GM23338 (cell line): ENCODE measurements around the gene CDYL. TPM values are rescaled to one million over a fixed set of nuclear protein-coding genes. Genes with fewer than 3 reads are reported as not detected.

Experiments used
- ATAC-seq: fragments of 200-7000 bp; cut with Tn5 transposase; 3 replicates; pipeline ENCODE4 v1.9.1; 2020
- DNase-seq: peaks from one replicate; pipeline ENCODE4 v3.0.0-alpha.2; 2015; ENCODE audit warnings: low spot score
- H2AFZ ChIP-seq: fragments of 200-600 bp; sonication (generic); 2 replicates; pipeline ENCODE4 v1.8.0; 2016; ENCODE audit warnings: antibody characterized with exemption, mild to moderate bottlenecking, moderate library complexity
- H3F3A ChIP-seq: fragments of 200-600 bp; sonication (generic); replicated peaks from 2 replicates; pipeline ENCODE4 v1.8.0; 2017; ENCODE audit warnings: antibody characterized with exemption, mixed run types, low read depth
- H3K27ac ChIP-seq: fragments of 200-600 bp; sonication (generic); 2 replicates; pipeline ENCODE4 v1.6.1; 2016; ENCODE audit warnings: low read depth
- H3K27me3 ChIP-seq: fragments of 200-600 bp; sonication (generic); 2 replicates; pipeline ENCODE4 v1.8.0; 2016; ENCODE audit warnings: mild to moderate bottlenecking, mixed run types, moderate library complexity; ENCODE audit not compliant: insufficient read depth
- H3K36me3 ChIP-seq: fragments of 200-600 bp; sonication (generic); 2 replicates; pipeline ENCODE4 v1.8.0; 2016; ENCODE audit warnings: mild to moderate bottlenecking; ENCODE audit not compliant: insufficient read depth
- H3K4me1 ChIP-seq: fragments of 200-600 bp; sonication (generic); 2 replicates; pipeline ENCODE4 v1.8.0; 2016; ENCODE audit warnings: mild to moderate bottlenecking, moderate library complexity; ENCODE audit not compliant: insufficient read depth
- H3K4me2 ChIP-seq: fragments of 200-600 bp; sonication (generic); 2 replicates; pipeline ENCODE4 v1.7.1; 2017; ENCODE audit warnings: mixed run types
- H3K4me3 ChIP-seq: fragments of 200-600 bp; sonication (generic); 2 replicates; pipeline ENCODE4 v1.6.1; 2016; ENCODE audit warnings: mixed run types
- H3K79me2 ChIP-seq: fragments of 200-600 bp; sonication (generic); replicated peaks from 2 replicates; pipeline ENCODE4 v1.8.0; 2017; ENCODE audit warnings: mild to moderate bottlenecking; ENCODE audit not compliant: insufficient read depth
- H3K9me2 ChIP-seq: fragments of 200-600 bp; sonication (generic); 2 replicates; pipeline ENCODE4 v1.8.0; 2017; ENCODE audit not compliant: insufficient read depth
- H4K20me1 ChIP-seq: fragments of 200-600 bp; sonication (generic); replicated peaks from 2 replicates; pipeline ENCODE4 v1.8.0; 2017; ENCODE audit warnings: mild to moderate bottlenecking; ENCODE audit not compliant: insufficient read depth
- H3K27ac Mint-ChIP-seq: 2 replicates; pipeline ENCODE4 v1.8.0; 2020; ENCODE audit warnings: inconsistent platforms, mild to moderate bottlenecking, moderate library complexity, mixed read lengths
- H3K27me3 Mint-ChIP-seq: 3 replicates; pipeline ENCODE4 v1.8.0; 2022; ENCODE audit warnings: low read depth, mild to moderate bottlenecking, moderate library complexity, mixed read lengths, inconsistent platforms; ENCODE audit not compliant: insufficient read depth, poor library complexity
- H3K36me3 Mint-ChIP-seq: 3 replicates; pipeline ENCODE4 v1.8.0; 2021; ENCODE audit warnings: low read depth, mild to moderate bottlenecking, inconsistent platforms, moderate library complexity, mixed read lengths
- H3K4me1 Mint-ChIP-seq: 3 replicates; pipeline ENCODE4 v1.8.0; 2020; ENCODE audit warnings: mild to moderate bottlenecking, inconsistent platforms, mixed read lengths
- H3K4me3 Mint-ChIP-seq: 3 replicates; pipeline ENCODE4 v1.8.0; 2021; ENCODE audit warnings: moderate library complexity, mild to moderate bottlenecking, inconsistent platforms, mixed read lengths
- H3K9me3 Mint-ChIP-seq: 3 replicates; pipeline ENCODE4 v1.8.0; 2020; ENCODE audit warnings: moderate library complexity, mild to moderate bottlenecking, inconsistent platforms, mixed read lengths
- CREB1 ChIP-seq: fragments of 250-450 bp; sonication (Bioruptor Pico); IDR thresholded peaks from 2 replicates; pipeline ENCODE4 v1.5.0; 2020; ENCODE audit warnings: low read depth, mild to moderate bottlenecking, moderate library complexity
- ETS1 ChIP-seq: IDR thresholded peaks from 2 replicates; pipeline ENCODE4 v1.6.1; 2016; ENCODE audit warnings: antibody characterized with exemption
- JUNB ChIP-seq: IDR thresholded peaks from one replicate; pipeline ENCODE4 v1.6.1; 2016; ENCODE audit warnings: antibody characterized with exemption; ENCODE audit not compliant: unreplicated experiment
- POLR2AphosphoS5 ChIP-seq: IDR thresholded peaks from 2 replicates; pipeline ENCODE4 v1.6.1; 2016; ENCODE audit warnings: antibody characterized with exemption, low read depth
- STAT1 ChIP-seq: IDR thresholded peaks from one replicate; pipeline ENCODE4 v1.6.1; 2016; ENCODE audit warnings: antibody characterized with exemption; ENCODE audit not compliant: unreplicated experiment
- ZNF331 ChIP-seq: fragments of 250-450 bp; sonication (Bioruptor Pico); IDR thresholded peaks from 2 replicates; pipeline ENCODE4 v1.5.0; 2020; ENCODE audit warnings: low read depth, mild to moderate bottlenecking, moderate library complexity
- ZNF462 ChIP-seq: fragments of 250-450 bp; sonication (Bioruptor Pico); IDR thresholded peaks from 2 replicates; pipeline ENCODE4 v1.5.0; 2020; ENCODE audit warnings: mild to moderate bottlenecking, moderate library complexity
- polyA plus RNA-seq: library from polyadenylated mRNA; unstranded; fragments of >200 nt; fragmentation: Nextera tagmentation; extraction: Ambion mirVana; gene quantifications from 2 replicates; pipeline ENCODE4 v1.2.1, GENCODE V29; 2016
- total RNA-seq: library from RNA; depleted of rRNA; stranded (reverse); fragments of >200 nt; shearing (Covaris generic); gene quantifications from 2 replicates; pipeline ENCODE4 v1.2.3, GENCODE V29; 2014
- TF ChIP-seq, protein P1 (sequence below): IDR thresholded peaks from one replicate; pipeline ENCODE4 v1.6.1; 2018; ENCODE audit warnings: antibody characterized with exemption; ENCODE audit not compliant: unreplicated experiment
- TF ChIP-seq, protein P2 (sequence below), 2 experiments: fragments of 200-600 bp in 1 of 2; sonication (generic) in 1 of 2; conservative IDR thresholded peaks; 2 replicates each; pipeline versions ENCODE4 v1.5.1 to v1.6.1; 2016 to 2017; ENCODE audit warnings: antibody characterized with exemption in 2 of 2, low read depth in 2 of 2, mild to moderate bottlenecking in 2 of 2, moderate library complexity in 1 of 2

The CDYL gene
- total and polyA plus RNA-seq, 2 experiments from 2014 or later: 67.2 to 128 TPM

DNA sequence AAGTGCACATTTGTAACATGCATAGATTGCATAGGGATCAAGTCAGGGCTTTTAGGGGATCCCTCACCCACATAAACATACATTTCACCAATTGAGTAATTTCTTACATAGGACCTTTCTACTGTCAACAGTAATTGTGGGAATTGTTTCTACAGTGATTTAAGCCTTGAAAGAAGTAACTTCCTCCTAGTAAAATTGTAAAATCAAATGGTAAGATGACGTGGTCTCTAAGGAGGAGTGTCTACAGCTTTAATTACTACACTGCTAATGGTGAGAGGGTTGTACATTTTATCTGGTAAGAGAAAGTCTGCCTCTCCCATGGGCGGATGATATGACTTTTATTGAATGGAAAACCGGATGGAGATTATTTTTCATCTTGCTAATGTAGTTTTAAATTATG is 129.6 kb downstream of the CDYL start:
- Histone ChIP-seq H3K4me1 (peaks cover 34% of the 10 kb centered on the region), H3K9me2 (no peaks in the 10 kb centered on the region), H2AFZ (no peak overlapping the region), H3K27me3 (no peaks in the 10 kb centered on the region), H3K4me2 (no peak overlapping the region), H3K27ac (no peak overlapping the region), H3K4me3 (no peak overlapping the region), H3K36me3 (no peaks in the 10 kb centered on the region), H3F3A (no peaks in the 10 kb centered on the region), H3K79me2 (peaks cover 99% of the 10 kb centered on the region), H4K20me1 (peaks cover 70% of the 10 kb centered on the region)
- Mint-ChIP-seq H3K9me3 (no peaks in the 10 kb centered on the region; the same call in 2 of the 3 replicates), H3K27me3 (peaks cover 13% of the 10 kb centered on the region), H3K27ac (no peak overlapping the region), H3K36me3 (peaks cover 24% of the 10 kb centered on the region), H3K4me3 (no peak overlapping the region), H3K4me1 (peaks cover 68% of the 10 kb centered on the region)
- DNase-seq: no peak
- TF ChIP-seq POLR2AphosphoS5: no peak
- no peak for TF ChIP-seq JUNB
- no peak for TF ChIP-seq ETS1
- no peak for TF ChIP-seq ZNF462 (CRISPR knock-in tag)
- TF ChIP-seq, protein P1, sequence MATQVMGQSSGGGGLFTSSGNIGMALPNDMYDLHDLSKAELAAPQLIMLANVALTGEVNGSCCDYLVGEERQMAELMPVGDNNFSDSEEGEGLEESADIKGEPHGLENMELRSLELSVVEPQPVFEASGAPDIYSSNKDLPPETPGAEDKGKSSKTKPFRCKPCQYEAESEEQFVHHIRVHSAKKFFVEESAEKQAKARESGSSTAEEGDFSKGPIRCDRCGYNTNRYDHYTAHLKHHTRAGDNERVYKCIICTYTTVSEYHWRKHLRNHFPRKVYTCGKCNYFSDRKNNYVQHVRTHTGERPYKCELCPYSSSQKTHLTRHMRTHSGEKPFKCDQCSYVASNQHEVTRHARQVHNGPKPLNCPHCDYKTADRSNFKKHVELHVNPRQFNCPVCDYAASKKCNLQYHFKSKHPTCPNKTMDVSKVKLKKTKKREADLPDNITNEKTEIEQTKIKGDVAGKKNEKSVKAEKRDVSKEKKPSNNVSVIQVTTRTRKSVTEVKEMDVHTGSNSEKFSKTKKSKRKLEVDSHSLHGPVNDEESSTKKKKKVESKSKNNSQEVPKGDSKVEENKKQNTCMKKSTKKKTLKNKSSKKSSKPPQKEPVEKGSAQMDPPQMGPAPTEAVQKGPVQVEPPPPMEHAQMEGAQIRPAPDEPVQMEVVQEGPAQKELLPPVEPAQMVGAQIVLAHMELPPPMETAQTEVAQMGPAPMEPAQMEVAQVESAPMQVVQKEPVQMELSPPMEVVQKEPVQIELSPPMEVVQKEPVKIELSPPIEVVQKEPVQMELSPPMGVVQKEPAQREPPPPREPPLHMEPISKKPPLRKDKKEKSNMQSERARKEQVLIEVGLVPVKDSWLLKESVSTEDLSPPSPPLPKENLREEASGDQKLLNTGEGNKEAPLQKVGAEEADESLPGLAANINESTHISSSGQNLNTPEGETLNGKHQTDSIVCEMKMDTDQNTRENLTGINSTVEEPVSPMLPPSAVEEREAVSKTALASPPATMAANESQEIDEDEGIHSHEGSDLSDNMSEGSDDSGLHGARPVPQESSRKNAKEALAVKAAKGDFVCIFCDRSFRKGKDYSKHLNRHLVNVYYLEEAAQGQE: no peak
- no peak for TF ChIP-seq CREB1
- no peak for TF ChIP-seq ZNF331 (CRISPR knock-in tag)
- no peak for TF ChIP-seq STAT1
- TF ChIP-seq, protein P2, sequence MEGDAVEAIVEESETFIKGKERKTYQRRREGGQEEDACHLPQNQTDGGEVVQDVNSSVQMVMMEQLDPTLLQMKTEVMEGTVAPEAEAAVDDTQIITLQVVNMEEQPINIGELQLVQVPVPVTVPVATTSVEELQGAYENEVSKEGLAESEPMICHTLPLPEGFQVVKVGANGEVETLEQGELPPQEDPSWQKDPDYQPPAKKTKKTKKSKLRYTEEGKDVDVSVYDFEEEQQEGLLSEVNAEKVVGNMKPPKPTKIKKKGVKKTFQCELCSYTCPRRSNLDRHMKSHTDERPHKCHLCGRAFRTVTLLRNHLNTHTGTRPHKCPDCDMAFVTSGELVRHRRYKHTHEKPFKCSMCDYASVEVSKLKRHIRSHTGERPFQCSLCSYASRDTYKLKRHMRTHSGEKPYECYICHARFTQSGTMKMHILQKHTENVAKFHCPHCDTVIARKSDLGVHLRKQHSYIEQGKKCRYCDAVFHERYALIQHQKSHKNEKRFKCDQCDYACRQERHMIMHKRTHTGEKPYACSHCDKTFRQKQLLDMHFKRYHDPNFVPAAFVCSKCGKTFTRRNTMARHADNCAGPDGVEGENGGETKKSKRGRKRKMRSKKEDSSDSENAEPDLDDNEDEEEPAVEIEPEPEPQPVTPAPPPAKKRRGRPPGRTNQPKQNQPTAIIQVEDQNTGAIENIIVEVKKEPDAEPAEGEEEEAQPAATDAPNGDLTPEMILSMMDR (conservative IDR thresholded peaks at IDR 0.05; ENCODE audit: low read depth in 2 of 2): no peak
- ATAC-seq: no peak
